ENCODE results near the gene VPS45.
"Not testable (repeated sequence)": the region's sequence is repeated elsewhere in the genome, so short reads cannot be mapped to it uniquely, and the experiment has no call there.

Gene VPS45

GRCh38 chr1:150067184-150068108 is at the start of gene VPS45:
Gene VPS45 (plus strand): TSS chr1:150067776. CDS start chr1:150067858, 82 bp downstream.
- peak; percentile 93 for DNase-seq

- no peak for DNase-seq
These were observed 49.4 kb upstream of the VPS45 start for GRCh38 chr1:150018165-150018564.

GRCh38 chr1:150020711-150021110 is 46.9 kb upstream of the VPS45 start:
- DNase-seq = no peak

GRCh38 chr1:150021191-150021694 is 46.3 kb upstream of the VPS45 start:
- DNase-seq = no peak

GRCh38 chr1:150022357-150022756 is 45.2 kb upstream of the VPS45 start:
- no peak for DNase-seq

GRCh38 chr1:150024156-150024555 is 43.4 kb upstream of the VPS45 start:
- no peak for DNase-seq

- no peak for DNase-seq
These were observed 39.3 kb upstream of the VPS45 start for GRCh38 chr1:150028322-150028721.

- no peak for DNase-seq
These were observed 33.2 kb upstream of the VPS45 start for GRCh38 chr1:150034336-150034735.

- DNase-seq = no peak
These were observed 17.6 kb upstream of the VPS45 start for GRCh38 chr1:150049926-150050325.

- DNase-seq = no peak
These were observed 16.5 kb upstream of the VPS45 start for GRCh38 chr1:150051089-150051373.

GRCh38 chr1:150051905-150052412 is 15.6 kb upstream of the VPS45 start:
- DNase-seq = not testable (repeated sequence)

- DNase-seq = no peak
These were observed 13.7 kb upstream of the VPS45 start for GRCh38 chr1:150053926-150054325.

- not testable (repeated sequence) for DNase-seq
These were observed 12.1 kb upstream of the VPS45 start for GRCh38 chr1:150055507-150055906.

GRCh38 chr1:150056407-150056806 is 11.2 kb upstream of the VPS45 start:
- DNase-seq = no peak

- DNase-seq = no peak
These were observed 7.3 kb upstream of the VPS45 start for GRCh38 chr1:150060260-150060659.

- peak; percentile 94 for DNase-seq
These were observed 5.9 kb upstream of the VPS45 start for GRCh38 chr1:150061632-150062101.

- no peak for DNase-seq
These were observed 5.5 kb upstream of the VPS45 start for GRCh38 chr1:150062113-150062512.

GRCh38 chr1:150065184-150065871 is 2.2 kb upstream of the VPS45 start:
- peak; percentile 72 for DNase-seq

GRCh38 chr1:150066328-150066727 is 1.2 kb upstream of the VPS45 start:
- no peak for DNase-seq

- DNase-seq = no peak
These were observed 765 bp upstream of the VPS45 start for GRCh38 chr1:150066838-150067183.

GRCh38 chr1:150068109-150068435 is 496 bp downstream of the VPS45 start:
- no peak for DNase-seq

GRCh38 chr1:150069923-150070322 is 2.3 kb downstream of the VPS45 start:
- no peak for DNase-seq

- DNase-seq = peak; percentile 20
These were observed 5.4 kb downstream of the VPS45 start for GRCh38 chr1:150072959-150073358.

- no peak for DNase-seq
These were observed 5.9 kb downstream of the VPS45 start for GRCh38 chr1:150073516-150073915.

Data from fibroblast of skin of right biceps (primary cell).